Mucosa of gallbladder (tissue), 1 donor: ENCODE data around the gene CCNK. TPM values are rescaled to one million over a fixed set of nuclear protein-coding genes. Genes with fewer than 3 reads are reported as not detected.

Experiments
- DNase-seq: peaks from one replicate; pipeline ENCODE4 v3.0.0-alpha.2; 2020; ENCODE audit warnings: low spot score
- total RNA-seq: library from RNA; stranded (reverse); gene quantifications from one replicate; pipeline ENCODE4 v1.2.1, GENCODE V29; 2021
- donor health status: DM: no; HTN: no; CAD: no.

Gene CCNK
- total RNA-seq, 1 donor from 2014 or later: 45.5 TPM

- no peak for DNase-seq
Observed at GRCh38 chr14:99519931-99520421, 38.8 kb downstream of the CCNK start.

GRCh38 chr14:99520571-99521081 is 39.4 kb downstream of the CCNK start:
- no peak for DNase-seq

- no peak for DNase-seq
Observed at GRCh38 chr14:99521176-99522024, 40.2 kb downstream of the CCNK start.

- DNase-seq: no peak
Observed at GRCh38 chr14:99522025-99522401, 40.8 kb downstream of the CCNK start.

GRCh38 chr14:99522457-99522891 is 41.3 kb downstream of the CCNK start:
- DNase-seq: no peak

GRCh38 chr14:99522934-99523703 is 41.9 kb downstream of the CCNK start:
- DNase-seq: no peak

- DNase-seq: no peak
Observed at GRCh38 chr14:99523704-99524055, 42.5 kb downstream of the CCNK start.

- no peak for DNase-seq
Observed at GRCh38 chr14:99524091-99524661, 43.0 kb downstream of the CCNK start.

GRCh38 chr14:99524804-99525698 is 43.8 kb downstream of the CCNK start:
- DNase-seq: no peak

GRCh38 chr14:99525699-99526080 is 44.5 kb downstream of the CCNK start:
- no peak for DNase-seq

- no peak for DNase-seq
Observed at GRCh38 chr14:99527026-99527425, 45.8 kb downstream of the CCNK start.

GRCh38 chr14:99527427-99528076 is 46.3 kb downstream of the CCNK start:
- no peak for DNase-seq

- DNase-seq: no peak
Observed at GRCh38 chr14:99529899-99530298, 48.7 kb downstream of the CCNK start.

GRCh38 chr14:99530407-99531155 is 49.4 kb downstream of the CCNK start:
- no peak for DNase-seq

- no peak for DNase-seq
Observed at GRCh38 chr14:99531251-99532096, 50.3 kb downstream of the CCNK start.

GRCh38 chr14:99532310-99532709 is 51.1 kb downstream of the CCNK start:
- DNase-seq: no peak

- no peak for DNase-seq
Observed at GRCh38 chr14:99534333-99534732, 53.1 kb downstream of the CCNK start.

- DNase-seq: peak; percentile 47
Observed at GRCh38 chr14:99534863-99535262, 53.7 kb downstream of the CCNK start.

- DNase-seq: no peak
Observed at GRCh38 chr14:99535448-99535847, 54.2 kb downstream of the CCNK start.
